T-helper 9 cell (primary cell): ENCODE results near the gene BORCS5.
"Not testable (repeated sequence)": the region's sequence is repeated elsewhere in the genome, so short reads cannot be mapped to it uniquely, and the experiment has no call there.

Source experiments
- DNase-seq: peaks from one replicate; pipeline ENCODE4 v3.0.0-alpha.2; 2020

The BORCS5 gene

DNA sequence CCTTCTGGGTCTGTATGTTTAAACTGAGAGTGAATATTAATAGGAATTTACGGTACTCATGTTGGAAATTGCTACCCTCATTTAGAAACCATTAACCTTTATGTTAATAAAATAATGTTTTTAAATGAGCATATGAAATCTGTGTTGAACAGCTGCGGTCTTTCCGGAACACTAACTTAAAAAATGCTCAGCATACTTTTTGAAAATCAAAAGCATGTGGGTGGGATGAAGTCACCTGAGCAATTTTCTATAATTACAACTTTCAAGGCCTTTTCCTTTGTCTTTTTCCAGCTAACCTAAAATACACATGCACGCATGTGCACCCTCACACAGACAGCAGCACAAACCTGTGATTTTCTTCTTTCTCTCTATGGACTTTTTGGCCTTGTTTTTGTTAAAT, 39.8 kb downstream of the BORCS5 start:
- DNase-seq = no peak

DNA sequence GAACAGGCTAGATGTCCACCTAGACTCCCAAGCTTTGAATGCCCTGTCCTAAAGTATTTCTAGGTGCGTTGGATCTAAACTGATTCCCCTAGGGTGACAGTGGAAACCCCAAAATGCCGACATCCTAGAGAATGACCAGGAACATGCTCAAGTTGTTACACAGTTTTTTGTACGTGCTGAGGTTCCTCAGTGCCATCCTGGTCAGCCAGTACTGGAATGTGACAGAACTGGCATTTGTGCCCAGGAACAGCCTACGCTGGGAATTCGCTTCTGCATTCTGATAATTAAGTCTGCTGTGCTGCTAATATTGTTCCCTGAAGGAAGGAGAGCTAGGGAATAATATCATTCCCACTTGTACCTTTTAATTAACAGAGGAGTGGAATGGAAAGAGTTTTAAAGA, 40.3 kb downstream of the BORCS5 start:
- DNase-seq = no peak

DNA sequence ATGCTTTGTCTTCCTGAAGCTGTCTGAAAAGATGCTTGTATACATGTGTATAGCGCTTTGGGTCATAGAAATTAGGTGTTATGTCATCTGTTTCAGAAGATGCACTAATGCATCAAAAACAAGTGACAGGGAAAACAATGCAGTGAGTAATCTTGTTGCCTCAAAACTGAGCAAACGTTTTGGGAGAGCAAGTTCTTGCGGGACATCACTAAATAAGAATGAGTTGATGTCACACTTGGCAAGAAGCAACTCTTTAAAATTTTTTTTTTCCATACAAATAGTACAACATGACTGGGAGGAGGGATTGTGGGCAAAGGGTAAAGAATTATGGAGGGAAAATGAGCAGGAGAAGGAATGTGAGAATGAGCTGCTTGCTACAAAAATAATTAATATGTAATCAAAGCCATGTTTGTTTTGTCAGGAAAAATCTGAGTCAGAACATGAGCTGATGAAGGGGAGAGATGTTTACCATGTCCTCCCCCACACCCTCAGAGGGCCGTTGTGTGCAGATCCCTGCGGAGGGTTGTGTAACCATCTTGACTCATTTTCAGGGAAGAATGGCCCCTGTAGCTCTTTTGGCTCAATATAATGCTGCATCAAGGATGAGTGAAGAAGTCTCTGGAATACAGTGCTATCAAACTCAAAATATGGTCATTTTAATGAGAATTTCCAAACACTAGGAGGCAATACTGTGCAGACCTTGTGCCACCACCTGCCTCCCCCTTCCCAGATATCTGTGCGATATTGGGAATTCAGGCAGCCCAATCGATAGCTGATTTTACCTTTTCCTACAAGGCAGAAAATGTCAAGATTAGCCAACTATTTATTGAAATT, 41.4 kb downstream of the BORCS5 start:
- DNase-seq = no peak

DNA sequence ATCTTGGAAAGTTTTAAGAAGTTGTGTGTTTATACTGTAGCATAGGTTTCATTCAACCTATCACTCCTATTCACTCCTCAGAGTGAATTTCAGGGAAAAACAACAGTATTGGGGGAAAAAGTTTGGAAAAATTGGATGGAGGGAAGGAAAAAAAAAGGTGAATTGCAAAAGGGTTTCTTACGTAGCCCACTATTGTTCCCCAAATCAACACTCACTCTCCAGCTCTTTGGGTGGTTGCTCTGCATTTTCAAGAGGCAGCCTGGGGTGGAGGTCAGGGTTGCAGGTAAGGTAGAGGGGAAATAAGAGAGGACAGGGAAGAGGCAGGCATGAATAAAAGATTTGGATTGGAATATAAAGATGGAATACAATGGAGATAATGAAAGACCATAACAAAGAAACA, 42.3 kb downstream of the BORCS5 start:
- no peak for DNase-seq

DNA sequence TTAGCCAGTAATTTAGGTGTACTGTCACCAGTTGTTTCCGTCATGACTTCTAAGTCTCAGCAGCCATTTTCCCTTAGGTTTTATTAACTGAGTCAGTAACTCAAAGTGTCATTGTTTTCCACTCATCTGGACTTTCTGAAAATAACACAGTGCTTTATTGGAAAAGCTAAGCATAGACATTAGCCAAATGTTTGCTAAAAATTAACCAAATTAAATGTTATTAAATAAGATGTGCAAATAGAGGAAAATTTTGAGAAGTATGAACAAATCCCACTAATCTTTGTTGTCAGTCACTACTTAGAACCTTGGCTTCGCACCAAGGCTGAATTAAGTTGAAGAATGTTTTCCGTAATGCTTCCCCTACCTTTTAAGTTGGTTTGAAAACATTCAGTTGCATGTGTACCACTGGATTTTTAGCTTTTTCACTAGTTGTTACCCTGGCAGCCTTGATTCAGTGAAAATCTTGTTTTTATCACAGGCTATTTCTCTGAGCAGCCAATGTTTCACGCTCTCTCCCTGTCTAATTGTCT, 43.0 kb downstream of the BORCS5 start:
- no peak for DNase-seq

DNA sequence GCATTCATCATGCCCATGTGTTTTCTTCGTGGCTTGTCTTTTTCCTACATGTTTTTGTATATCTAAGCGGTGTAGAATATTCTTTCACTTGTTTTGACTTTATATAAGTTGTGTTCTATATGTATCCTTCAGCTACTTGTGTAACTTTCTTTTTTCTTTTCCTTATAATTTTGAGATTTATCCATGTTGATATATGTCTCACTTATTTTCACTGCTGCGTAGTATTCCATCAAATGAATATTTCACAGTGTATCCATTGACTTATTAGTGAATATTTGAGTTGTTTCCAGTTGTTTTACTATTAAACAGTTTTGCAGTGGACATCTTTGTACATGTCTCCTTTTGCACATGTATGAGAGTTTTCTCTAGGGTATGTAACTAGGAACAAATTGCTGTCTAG, 43.9 kb downstream of the BORCS5 start:
- no peak for DNase-seq

DNA sequence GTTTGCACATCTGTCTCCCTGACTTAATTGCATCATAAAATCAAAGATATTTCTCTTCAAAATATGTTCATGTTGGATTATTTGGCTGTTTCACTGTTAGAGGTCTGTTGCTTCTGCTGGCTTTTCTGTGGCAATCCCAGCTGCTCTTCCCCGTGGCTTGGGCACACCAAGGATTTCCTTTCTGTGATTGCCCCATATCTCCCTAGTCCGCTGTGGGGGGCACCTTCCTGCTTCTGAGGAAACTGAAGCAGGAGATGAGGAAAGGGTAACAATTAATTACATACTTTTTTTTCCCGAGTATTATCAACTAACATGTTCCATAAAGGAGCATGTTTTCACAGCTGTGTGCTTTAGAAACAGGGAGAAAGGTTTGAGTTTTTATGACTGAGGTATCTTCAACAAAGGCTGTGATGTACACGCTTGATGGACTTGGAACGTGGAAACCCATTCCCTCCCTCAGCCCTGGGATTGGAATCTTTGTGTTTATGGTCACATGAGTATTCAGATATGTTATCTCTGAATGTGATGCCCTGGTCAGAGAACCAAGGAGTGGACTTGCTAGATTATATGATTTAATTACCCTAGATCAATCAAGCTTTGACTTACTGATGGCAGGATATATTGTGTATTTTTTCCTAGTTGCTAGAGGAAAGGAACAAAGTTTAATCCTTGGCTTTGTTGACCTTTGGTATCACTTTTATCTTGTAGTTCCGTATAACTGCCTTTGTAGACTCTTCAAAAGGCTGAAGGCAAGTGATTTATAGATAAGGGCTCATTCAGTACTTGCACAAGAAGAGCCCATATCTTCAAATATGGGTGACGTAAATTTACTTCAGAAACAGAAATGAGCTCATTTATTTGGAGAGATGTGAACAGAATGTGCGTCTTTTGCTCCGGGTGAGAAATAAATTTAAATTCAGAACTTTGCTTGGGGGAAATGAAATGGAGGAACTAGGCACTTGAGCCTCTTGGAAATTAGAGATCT, 46.7 kb downstream of the BORCS5 start:
- no peak for DNase-seq

DNA sequence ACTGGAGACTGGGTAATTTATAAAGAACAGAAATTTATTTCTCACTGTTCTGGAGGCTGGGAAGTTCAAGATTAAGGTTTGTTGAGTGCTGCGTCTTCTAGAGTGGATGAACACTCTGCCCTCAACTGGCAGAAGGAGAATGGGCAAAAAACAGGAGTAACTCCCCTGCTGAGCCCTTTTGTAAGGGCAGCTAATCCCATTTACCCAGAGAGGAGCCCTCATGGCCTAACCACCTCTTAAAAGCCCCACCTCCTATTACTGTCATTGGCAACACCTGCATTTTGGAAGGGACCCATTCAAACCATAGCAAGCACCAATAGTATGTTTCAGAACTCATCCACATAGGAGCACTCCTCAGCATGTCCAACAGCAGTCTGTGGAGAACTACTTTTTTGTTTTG, 47.4 kb downstream of the BORCS5 start:
- no peak for DNase-seq

DNA sequence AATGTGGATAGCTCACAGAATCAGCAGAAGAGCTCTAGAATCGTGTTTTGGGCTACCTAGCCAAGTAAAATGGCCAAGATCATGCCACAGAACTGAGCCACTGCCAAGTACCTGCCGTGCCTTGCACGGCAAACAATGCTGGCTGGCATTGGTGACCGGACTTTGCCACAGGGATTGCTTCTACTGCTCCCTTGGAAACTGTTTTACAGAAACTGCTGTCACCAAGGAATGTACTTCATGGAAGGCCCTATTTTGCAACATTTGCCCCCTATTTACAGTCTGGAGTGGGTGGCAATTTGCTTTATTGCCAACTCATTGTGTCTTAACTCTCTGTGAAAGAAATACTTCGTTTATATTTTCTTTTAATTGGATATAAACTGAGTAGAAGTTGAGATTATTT, 49.0 kb downstream of the BORCS5 start:
- no peak for DNase-seq

DNA sequence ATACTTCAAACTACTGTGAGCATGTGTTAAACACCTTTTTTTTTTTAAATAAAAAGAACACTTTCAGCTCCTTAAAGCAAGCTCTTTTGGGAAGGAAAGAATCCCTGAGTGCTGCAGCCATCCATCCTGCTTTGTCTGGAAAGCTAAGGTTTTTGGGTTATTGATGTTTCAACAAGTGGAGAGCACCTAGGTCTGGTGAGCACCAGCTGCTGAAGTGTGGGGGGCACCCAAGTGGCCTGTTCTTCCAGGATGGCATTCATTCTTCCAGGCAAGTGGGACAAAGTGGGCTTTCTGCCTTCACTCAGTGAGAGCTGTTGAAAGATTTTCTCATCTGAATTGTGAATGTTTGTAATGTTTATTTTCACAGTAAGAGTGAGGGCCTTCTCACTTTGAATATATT, 49.9 kb downstream of the BORCS5 start:
- DNase-seq = no peak

DNA sequence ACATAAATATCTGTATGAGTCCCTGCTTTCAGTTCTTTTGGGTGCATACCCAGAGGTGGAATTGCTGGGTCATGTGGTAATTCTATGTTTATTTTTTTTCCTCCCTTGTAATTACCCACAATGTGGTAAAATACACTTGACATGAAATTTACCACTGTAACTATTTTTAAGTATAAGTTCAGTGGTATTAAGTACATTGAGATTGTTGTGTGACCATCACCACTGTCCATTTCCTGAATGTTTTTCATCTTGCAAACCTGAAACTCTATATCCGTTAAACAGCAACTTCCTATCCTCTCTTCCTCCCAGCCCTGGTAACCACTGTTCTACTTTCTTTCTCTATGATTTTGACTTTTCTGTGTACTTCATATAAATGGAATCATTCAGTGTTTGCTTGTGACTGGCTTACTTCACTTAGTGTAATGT, 51.4 kb downstream of the BORCS5 start:
- no peak for DNase-seq

DNA sequence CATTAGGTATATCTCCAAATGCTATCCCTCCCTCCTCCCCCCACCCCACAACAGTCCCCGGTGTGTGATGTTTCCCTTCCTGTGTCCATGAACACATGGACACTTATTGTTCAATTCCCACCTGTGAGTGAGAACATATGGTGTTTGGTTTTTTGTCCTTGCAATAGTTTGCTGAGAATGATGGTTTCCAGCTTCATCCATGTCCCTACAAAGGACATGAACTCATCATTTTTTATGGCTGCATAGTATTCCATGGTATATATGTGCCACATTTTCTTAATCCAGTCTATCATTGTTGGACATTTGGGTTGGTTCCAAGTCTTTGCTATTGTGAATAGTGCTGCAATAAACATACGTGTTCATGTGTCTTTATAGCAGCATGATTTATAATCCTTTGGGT, 52.5 kb downstream of the BORCS5 start:
- DNase-seq = not testable (repeated sequence)

DNA sequence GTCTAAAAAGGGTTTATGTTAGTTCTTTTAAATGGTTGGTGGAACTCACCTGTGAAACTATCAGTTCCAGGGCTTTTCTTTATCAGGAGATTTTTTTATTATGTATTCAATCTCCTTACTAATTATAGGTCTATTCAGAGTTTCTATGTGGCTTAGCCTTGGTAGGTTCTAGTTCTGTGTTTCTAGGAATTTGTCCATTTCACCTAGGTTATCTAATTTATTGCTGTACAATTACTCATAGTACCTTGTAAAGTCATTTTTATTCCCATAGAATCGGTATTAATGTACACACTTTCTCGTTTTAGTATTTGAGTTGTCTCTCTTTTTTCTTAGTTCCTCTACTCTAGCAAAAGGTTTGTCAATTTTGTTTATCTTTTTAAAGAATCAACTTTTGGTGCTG, 59.0 kb downstream of the BORCS5 start:
- DNase-seq = no peak

DNA sequence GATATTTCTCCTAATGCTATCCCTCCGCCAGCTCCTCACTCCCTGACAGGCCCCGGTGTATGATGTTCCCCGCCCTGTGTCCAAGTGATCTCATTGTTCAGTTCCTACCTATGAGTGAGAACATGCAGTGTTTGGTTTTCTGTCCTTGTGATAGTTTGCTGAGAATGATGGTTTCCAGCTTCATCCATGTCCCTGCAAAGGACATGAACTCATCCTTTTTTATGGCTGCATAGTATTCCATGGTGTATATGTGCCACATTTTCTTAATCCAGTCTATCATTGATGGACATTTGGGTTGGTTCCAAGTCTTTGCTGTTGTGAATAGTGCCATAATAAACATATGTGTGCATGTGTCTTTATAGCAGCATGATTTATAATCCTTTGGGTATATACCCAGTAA, 62.3 kb downstream of the BORCS5 start:
- DNase-seq = not testable (repeated sequence)

DNA sequence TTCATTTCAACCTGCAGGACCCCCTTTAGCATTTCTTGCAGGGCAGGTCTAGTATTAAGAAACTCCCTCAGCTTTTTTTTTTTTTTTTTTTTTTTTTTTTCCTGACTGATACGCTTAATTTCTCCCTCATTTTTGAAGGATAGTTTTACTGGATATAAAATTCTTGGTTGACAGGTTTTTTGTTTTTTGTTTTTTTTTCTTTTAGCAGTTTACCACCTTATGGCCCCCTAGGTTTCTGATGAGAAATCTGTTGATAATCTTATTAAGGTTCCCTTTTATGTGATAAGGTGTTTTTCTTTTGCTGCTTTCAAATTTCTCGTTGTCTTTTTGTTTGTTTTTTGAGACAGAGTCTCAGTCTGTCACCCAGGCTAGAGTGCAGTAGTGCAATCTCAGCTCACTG, 66.5 kb downstream of the BORCS5 start:
- DNase-seq = no peak

DNA sequence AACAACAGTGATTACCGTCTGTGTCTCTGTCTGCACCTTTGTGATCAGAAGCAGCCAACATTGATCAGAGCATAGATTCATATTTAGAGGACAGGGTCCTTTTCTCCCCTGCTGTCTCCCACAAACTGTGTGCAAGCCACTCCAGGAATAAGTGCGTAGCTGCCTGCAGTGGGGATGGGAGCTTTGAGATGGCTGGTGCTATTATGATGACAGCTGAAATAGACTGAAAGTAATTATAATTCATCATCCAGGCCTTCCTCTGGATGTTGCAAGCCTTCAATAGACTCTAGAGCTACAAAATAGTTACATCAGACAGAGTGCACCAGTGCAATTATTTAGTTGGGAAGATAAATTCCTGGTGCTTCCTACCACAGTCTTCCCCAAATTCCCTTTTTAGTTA, 68.1 kb downstream of the BORCS5 start:
- no peak for DNase-seq

DNA sequence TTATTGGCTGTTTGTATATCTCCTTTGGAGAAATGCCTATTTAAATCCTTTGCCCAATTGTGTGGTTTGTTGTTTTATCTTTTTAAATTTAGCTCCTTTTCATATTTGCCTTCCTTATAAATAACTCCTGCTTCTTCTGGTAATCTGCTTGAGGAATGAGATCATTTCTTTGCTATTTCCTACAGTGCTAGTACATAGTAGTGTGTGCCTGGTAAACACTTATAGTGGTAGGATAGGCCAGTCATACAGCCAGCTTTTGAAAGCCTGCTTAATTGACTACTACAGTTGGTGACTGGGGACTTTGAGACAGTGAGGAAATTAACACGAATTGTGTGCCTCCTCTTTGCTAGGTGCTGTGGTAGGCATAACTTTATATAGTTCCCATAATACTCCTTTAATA, 68.7 kb downstream of the BORCS5 start:
- no peak for DNase-seq

DNA sequence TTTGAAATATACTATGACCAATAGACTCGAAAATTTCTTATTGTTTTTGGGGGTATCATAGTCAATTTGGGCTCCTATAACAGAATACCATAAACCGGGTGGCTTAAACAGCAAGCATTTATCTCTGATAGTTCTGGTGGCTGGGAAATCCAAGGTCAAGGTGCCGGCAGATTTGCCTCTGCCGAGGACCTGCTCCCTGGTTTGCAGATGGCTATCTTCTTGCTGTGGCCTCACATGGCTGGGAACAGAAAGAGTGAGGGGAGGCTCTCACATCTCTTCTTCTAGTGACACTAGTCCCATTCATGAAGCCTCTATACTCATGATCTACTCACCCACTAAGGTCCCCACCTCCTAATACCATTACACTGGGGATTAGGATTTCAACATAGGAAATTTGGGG, 70.7 kb downstream of the BORCS5 start:
- DNase-seq = no peak

DNA sequence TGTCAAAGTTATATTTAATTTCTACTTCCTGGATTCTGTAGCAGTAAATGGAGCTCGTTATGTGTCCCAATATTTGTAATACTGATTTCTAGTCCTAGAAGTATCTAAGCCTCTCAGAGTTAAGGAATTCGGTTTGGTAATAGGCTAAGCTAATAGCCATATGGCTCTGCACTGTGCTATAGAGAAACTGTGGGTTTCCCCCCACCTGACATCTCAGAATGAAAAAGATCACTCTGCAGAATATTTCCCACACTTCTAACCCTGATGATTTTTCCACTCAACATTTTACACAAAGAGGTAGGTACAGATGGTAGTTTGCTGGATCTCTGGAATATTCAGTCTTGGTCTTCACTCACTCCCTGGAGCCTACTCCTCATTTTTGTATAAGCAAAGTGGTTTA, 71.2 kb downstream of the BORCS5 start:
- no peak for DNase-seq

DNA sequence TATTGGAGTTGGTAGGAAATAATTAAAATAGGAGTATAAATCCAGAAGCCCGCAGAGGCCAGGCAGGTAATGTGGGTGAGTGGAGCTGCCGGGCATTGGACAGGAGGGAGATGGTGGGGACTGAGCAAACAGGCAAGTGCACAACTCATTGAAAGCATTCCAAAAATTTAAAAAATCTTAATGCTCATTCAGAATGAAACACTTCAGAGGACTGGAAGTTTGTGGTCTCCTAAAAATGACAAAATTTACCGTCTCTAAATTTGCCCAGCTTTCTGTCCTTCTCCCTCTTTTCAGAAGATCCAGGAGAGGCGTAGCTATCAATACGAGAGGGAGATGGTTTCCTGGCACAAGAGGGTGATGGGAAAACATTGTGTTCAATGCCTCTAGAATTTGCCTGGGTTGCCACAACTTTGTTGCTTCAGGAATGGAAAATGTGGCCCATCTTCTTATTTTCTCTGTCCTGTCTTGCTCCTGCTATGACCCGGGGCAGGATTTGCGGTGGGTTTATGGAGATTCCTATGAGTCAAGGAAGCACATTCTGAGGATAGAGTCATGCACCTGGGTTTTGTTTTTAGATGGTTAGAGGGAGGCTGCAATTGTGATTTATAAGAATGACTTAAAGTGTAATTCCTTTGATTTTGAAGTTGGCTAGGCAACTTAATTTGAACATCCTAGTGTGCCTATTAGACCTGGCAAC, 72.2 kb downstream of the BORCS5 start:
- no peak for DNase-seq

DNA sequence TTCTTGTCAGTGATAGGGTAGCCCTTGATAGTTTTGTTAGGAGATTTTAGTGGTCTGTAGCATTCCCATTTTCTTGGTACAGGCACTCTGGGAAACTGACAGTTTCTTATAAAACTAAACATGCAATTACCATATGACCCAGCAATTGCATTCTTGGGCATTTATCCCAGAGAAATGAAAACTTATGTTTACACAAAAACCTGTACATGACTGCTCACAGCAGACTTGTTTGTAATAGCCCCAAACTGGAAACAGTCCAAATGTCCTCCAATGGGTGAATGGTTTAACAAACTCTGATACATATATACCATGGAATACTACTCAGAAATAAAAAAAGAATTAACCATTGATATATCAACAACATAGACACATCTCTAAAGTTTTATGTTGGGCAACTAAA, 75.5 kb downstream of the BORCS5 start:
- DNase-seq = no peak

DNA sequence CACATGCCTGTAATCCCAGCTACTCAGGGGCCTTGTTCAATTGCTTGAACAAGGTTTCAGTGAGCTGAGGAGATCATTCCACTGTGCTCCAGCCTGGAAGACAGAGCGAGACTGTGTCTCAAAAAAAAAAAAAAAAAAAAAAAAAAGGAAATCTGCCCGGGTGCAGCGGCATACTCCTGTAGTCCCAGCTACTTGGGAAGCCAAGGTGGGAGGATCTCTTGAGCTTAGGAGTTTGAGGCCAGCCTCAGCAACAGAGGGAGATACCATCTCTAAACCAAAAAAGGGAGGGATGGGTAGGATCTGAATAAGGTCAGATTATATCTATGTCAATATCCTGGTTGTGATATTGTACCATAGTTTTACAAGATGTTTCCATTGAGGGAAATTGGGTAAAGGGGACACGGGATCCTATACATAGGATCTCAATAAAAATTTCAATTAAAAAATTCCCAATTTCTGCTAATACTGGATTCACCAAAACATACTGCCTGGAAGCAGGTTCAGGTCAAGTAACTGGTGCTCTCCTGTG, 76.4 kb downstream of the BORCS5 start:
- no peak for DNase-seq

DNA sequence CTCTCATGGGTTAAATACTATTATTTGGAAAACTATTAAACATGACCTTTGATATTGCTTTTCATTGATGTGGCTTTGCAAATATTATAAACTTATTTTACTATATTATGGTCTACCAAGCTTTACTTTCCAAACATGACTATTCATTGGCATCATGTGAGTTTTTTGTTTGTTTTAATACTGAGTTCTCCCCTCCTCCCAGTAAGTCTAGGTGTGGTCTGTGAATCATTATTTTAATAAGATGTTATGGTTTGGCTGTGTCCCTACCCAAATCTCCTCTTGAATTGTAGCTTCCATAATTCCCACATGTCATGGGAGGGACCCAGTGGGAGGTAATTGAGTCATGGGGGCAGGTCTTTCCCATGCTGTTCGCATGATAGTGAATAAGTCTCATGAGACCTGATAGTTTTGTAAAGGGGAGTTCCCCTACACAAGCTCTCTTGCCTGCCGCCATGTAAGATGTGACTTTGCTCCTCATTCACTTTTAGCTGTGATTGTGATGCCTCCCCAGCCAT, 80.0 kb downstream of the BORCS5 start:
- DNase-seq = no peak
